GM23248 (cell line): ENCODE data around the gene IQCK.

Experiments
- EZH2 ChIP-seq: fragments of 200-600 bp; sonication (generic); IDR thresholded peaks from 2 replicates; pipeline ENCODE4 v1.6.1; 2018; ENCODE audit warnings: antibody characterized with exemption, mild to moderate bottlenecking; ENCODE audit not compliant: insufficient read depth, poor library complexity, severe bottlenecking
- EZH2phosphoT487 ChIP-seq: fragments of 200-600 bp; sonication (generic); IDR thresholded peaks from 2 replicates; pipeline ENCODE4 v1.6.1; 2018; ENCODE audit warnings: antibody characterized with exemption, moderate library complexity, mild to moderate bottlenecking, low read depth; ENCODE audit not compliant: insufficient read depth

DNA sequence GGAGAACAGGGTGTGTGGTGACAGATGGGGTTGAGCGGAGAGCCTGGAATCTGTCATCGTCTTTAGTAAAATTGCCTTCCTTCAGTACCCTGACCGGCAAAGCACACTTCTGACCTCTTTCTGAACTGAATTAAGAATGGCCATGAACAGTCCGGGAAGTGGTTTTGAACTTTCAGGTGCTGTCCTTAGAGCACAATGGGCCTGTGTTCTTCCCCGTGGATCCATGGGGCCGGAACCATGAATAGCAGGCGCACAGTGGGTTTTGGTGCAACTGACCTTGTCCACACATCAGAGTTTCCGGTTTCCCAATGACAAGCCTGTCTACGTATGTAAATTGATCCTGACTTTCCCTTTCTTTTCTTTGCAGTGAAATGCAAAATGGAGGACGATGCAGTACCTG lies 138.0 kb downstream of the IQCK start:
- TF ChIP-seq EZH2: no peak
- no peak for TF ChIP-seq EZH2phosphoT487
